NCI-H2107 (cell line): ENCODE data around the gene VPS13C.

ENCODE experiments used
- DNase-seq: peaks from one replicate; lab custom pipeline; 2025; lab: John Stamatoyannopoulos, UW

VPS13C gene

GRCh38 chr15:61938249-61938648, 122.0 kb downstream of the VPS13C start:
- no peak for DNase-seq

- no peak for DNase-seq
Measured at GRCh38 chr15:61936528-61937195, 123.6 kb downstream of the VPS13C start.

- no peak for DNase-seq
Measured at GRCh38 chr15:61935493-61935892, 124.8 kb downstream of the VPS13C start.

- no peak for DNase-seq
Measured at GRCh38 chr15:61929452-61929851, 130.8 kb downstream of the VPS13C start.

GRCh38 chr15:61923173-61923572, 137.1 kb downstream of the VPS13C start:
- no peak for DNase-seq

- no peak for DNase-seq
Measured at GRCh38 chr15:61921093-61921492, 139.2 kb downstream of the VPS13C start.

- no peak for DNase-seq
Measured at GRCh38 chr15:61917457-61917856, 142.8 kb downstream of the VPS13C start.

GRCh38 chr15:61916104-61916503, 144.1 kb downstream of the VPS13C start:
- no peak for DNase-seq

GRCh38 chr15:61915640-61916039, 144.6 kb downstream of the VPS13C start:
- DNase-seq, result no peak

- no peak for DNase-seq
Measured at GRCh38 chr15:61910839-61911369, 149.3 kb downstream of the VPS13C start.

GRCh38 chr15:61908241-61908640, 152.0 kb downstream of the VPS13C start:
- DNase-seq, result no peak

- no peak for DNase-seq
Measured at GRCh38 chr15:61907753-61908086, 152.5 kb downstream of the VPS13C start.

GRCh38 chr15:61906961-61907752, 153.1 kb downstream of the VPS13C start:
- no peak for DNase-seq

- no peak for DNase-seq
Measured at GRCh38 chr15:61893146-61893545, 167.1 kb downstream of the VPS13C start.

GRCh38 chr15:61892140-61892539, 168.1 kb downstream of the VPS13C start:
- DNase-seq, result no peak

GRCh38 chr15:61890106-61890505, 170.1 kb downstream of the VPS13C start:
- no peak for DNase-seq

- no peak for DNase-seq
Measured at GRCh38 chr15:61889706-61890105, 170.5 kb downstream of the VPS13C start.

GRCh38 chr15:61888074-61888780, 172.0 kb downstream of the VPS13C start:
- no peak for DNase-seq

- no peak for DNase-seq
Measured at GRCh38 chr15:61880084-61880483, 180.2 kb downstream of the VPS13C start.

GRCh38 chr15:61879219-61879618, 181.0 kb downstream of the VPS13C start:
- peak; percentile 57 for DNase-seq

GRCh38 chr15:61871926-61872522, 188.2 kb downstream of the VPS13C start:
- no peak for DNase-seq

GRCh38 chr15:61869656-61870055, 190.6 kb downstream of the VPS13C start:
- no peak for DNase-seq
